Posterior cingulate gyrus (tissue), 11 donors: ENCODE data around the gene LDHAL6B.

Experiments used
- DNase-seq, 10 donors: peaks; one replicate each; pipeline versions ENCODE4 v3.0.0 to v3.0.0-alpha.2; 2020 to 2021; ENCODE audit warnings: mixed read lengths in 3 of 10
- intact Hi-C: fragments of 100-400 bp; cut with DNase I; formaldehyde crosslinking; loops from one replicate; pipeline ENCODE4 v1.15.1; 2023

LDHAL6B gene

DNA sequence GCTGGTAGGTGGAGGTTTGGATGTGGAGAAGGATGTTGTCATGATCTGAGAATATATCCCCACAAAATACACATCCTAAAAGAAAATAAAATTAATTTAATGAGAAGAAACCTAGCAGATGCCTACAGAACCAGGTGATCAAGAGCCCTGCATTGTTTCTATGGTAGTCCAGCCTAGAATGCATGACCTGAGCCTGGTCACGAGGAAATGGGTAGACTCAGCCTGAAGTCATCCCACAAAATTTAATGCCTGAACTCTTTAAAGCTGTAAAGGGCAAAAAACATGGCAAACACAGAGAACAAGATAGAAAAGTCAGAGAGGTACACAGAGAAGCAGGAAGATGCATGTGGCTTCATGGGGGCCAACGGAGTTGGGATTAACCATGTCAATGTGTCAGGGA lies 36.0 kb downstream of the LDHAL6B start:
- no peak for DNase-seq
- intact Hi-C loops: loop anchor here (10.0 kb wide), 1 partner anchor 132 kb away; the partner anchor contains the start of gene MYO1E

GRCh38 chr15:59243622-59244021 lies 37.0 kb downstream of the LDHAL6B start:
- no peak for DNase-seq
- intact Hi-C loops: loop anchor here (10.0 kb wide), 1 partner anchor 131 kb away; the partner anchor contains the start of gene MYO1E

GRCh38 chr15:59244337-59244736 lies 37.7 kb downstream of the LDHAL6B start:
- intact Hi-C loops: loop anchor here (10.0 kb wide), 1 partner anchor 130 kb away; the partner anchor contains the start of gene MYO1E
- no peak for DNase-seq

GRCh38 chr15:59245559-59245958 lies 38.9 kb downstream of the LDHAL6B start:
- intact Hi-C loops: loop anchor here (5.0 to 10.0 kb wide), 2 partner anchors 129 to 247 kb away; partner anchors contain the start of gene MYO1E
- DNase-seq: no peak

DNA sequence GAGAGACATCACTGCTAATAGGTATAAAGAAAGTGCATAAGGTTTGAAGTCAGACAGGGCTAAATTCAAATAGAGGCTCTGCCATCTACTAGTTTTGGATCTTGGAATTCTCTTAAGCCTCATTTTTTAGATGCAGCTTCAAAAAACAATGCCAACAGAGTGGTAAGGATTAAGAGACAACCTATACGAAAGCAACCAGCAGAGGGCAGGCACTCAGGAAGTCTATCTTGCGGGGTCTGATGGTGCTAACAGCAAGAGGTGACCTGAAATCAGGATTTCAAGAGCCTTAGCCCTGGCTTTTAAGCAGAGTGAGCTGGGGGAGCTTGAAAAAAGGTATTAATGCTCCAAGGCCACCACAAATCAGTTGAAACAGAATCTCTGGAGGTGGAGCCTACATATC lies 40.7 kb downstream of the LDHAL6B start:
- DNase-seq: peak in 6 of 10 donors; percentile 44 to 87 (median 58)
- intact Hi-C loops: loop anchor here (5.0 to 10.0 kb wide), 2 partner anchors 127 to 245 kb away; partner anchors contain the start of gene MYO1E

DNA sequence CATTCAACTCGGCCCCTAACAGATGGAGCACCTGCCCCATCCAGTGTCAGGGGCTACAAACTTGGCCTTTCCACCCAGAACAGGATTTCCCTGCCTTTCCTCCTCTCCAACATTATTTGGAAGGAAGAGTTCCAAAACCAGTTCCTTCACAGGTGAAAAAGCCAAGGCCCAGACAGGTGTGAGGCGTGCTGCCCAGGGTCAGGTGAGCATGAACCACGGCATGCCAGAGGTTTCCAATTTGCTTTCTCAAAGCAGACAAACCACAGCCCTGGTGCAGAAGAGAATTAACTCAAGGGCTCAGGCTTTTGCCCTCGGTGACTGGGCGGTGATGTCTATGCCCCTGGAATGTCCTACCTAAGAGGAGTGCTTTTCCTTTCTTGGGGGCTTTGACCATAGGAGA lies 43.2 kb downstream of the LDHAL6B start:
- intact Hi-C loops: loop anchor here (5.0 to 10.0 kb wide), 2 partner anchors 125 to 242 kb away; partner anchors contain the start of gene MYO1E

DNA sequence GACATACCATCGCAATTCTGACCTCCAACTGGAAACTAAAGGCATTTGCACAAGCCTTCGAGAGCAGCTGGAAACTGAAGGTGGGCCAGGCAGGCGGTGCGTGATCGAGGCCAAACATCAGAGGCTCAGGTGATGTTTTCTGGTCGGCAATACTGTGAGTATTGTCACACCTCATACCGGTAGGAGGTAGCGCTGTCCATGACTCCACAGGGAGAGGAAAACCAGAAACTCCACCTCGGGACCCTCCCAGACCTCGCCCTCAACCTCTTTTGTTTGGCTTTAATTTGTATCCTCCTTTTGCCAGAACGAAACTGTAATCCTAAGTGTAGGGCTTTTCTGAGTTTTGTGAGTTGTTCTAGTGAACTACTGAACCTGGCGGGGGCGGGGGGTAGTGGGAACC lies 43.6 kb downstream of the LDHAL6B start:
- intact Hi-C loops: no loop called here
- no peak for DNase-seq

More for the DNA sequence above, 43.2 kb downstream of the LDHAL6B start:
- no peak for DNase-seq

DNA sequence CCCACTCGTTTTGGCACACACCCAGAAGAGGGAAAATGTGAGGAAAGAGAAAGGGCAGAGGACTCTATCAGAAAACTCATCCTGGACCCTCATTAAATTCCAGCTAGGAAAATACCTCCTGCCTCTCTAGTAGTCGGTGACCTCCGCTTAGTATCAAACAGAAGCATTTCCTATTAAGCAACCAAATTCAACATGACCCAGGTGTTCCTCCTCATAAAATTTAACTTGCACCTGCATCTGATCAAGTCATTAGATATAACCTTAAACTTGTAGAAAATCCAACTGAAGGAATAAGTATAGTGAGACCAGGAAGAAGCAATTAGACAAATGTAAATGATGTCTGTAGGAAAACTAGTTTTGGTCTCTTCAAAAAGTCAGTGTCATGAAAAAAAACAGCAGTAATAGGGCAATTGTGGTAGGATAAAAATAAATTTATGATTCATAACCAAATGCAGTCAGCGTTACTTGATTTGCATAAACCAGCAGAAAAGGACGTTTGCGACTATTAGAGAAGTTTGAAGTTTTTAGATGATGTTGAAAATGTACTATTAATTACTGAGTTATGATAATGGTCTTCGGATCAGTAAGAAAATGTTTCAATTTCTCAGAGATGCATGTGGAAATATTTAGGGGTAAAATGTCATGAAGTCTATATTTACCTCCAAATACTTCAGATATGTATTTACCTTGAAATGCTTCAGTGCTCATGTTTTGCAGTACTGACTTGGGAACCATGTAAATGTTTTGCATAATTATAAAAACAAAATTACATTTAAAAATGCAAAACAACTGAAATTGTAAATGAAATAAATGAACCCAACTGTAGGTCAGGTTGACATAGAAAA lies 44.6 kb downstream of the LDHAL6B start:
- DNase-seq: no peak

GRCh38 chr15:59252137-59252536 lies 45.5 kb downstream of the LDHAL6B start:
- intact Hi-C loops: no loop called here
- DNase-seq: no peak

More for the DNA sequence above, 44.6 kb downstream of the LDHAL6B start:
- intact Hi-C loops: no loop called here

DNA sequence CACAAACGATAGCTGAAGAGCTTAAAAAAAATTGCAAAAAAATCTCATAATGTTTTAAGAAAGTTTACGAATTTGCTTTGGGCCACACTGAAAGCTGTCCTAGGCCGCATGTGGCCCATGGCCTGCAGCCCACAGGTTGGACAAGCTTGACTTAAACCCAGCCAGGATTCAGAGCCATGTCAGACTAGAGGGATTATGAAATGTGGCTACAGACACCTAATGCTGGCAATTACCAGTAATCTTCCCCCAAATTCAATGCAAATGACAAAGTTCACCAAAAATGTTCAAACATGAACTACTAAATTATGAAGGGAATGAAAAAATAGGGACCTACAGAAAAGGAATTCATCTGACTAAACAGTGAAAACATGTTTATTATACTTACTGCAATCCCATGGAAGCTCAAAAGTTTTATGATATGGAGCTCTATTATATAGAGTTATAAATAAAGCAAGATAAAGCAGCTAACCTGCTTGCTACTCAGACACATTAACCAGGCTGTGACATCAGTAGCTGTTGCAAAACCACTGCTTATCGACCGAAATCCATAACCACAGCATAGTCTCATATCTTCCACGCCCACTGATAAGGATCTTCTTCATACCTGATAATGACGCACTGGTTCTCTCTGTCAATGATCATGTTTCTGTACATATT lies 49.2 kb downstream of the LDHAL6B start:
- no peak for DNase-seq
- intact Hi-C loops: no loop called here

DNA sequence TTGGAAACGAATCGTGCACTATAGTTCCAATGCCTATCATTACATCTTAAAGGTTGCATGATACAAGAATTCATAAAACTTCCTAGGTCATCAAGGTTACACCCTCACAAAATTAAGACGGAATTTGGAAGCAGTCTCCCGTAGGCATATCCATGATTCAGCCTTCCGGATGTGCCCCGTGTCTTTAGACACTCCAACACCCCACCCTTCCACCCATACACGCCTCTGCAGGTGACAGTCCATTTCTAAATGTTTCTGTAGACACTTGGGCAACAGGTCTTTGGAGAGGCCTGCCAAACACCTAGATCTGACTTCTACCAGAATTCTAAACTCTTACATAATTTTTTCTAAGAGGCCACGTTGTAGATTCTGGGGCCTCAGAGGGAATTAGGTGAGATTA lies 49.8 kb downstream of the LDHAL6B start:
- DNase-seq: no peak
- intact Hi-C loops: no loop called here

DNA sequence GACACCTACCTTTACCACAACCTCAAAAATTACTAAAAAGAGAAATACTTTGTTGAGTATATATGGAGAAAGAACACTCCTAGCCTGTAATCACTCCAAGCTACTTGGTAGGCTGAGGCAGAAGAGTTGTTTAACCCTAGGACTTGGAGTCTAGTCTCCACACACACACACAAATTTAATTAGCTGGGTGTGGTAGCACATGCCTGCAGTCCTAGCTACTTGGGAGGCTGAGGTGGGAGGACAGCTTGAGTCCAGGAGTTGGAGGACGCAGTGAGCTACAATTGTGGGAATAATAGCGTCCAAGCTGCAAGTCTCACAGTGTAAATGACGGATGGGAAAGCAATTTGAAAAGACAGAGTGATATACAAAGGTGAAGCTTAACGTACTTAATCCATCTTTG lies 50.5 kb downstream of the LDHAL6B start:
- DNase-seq: no peak
- intact Hi-C loops: no loop called here
